OCI-LY1 (cell line): ENCODE measurements around the gene KICS2.

Source experiments
- H2AFZ ChIP-seq: fragments of 200-600 bp; sonication (generic), shearing (Covaris generic); 2 replicates; pipeline ENCODE4 v1.6.0; 2014; ENCODE audit warnings: antibody characterized with exemption, mild to moderate bottlenecking, low read length
- H3F3A ChIP-seq: fragments of 200-600 bp; sonication (generic), shearing (Covaris generic); 2 replicates; pipeline ENCODE4 v1.6.0; 2014; ENCODE audit warnings: mild to moderate bottlenecking, antibody characterized with exemption, low read length, moderate library complexity; ENCODE audit not compliant: insufficient read depth
- H3K27ac ChIP-seq: fragments of 200-600 bp; sonication (generic); 2 replicates; pipeline ENCODE4 v1.5.1; 2014; ENCODE audit warnings: low read length, mixed run types, mild to moderate bottlenecking, low read depth; ENCODE audit not compliant: poor library complexity, severe bottlenecking
- H3K27me3 ChIP-seq: fragments of 200-600 bp; sonication (generic); 2 replicates; pipeline ENCODE4 v1.6.0; 2014; ENCODE audit warnings: antibody characterized with exemption, mild to moderate bottlenecking, low read length, moderate library complexity; ENCODE audit not compliant: insufficient read depth
- H3K36me3 ChIP-seq: fragments of 200-600 bp; sonication (generic); 2 replicates; pipeline ENCODE4 v1.6.1; 2014; ENCODE audit warnings: mild to moderate bottlenecking, antibody characterized with exemption, low read length, moderate library complexity, mixed read lengths; ENCODE audit not compliant: insufficient read depth
- H3K4me1 ChIP-seq: fragments of 200-600 bp; sonication (generic); 2 replicates; pipeline ENCODE4 v1.5.1; 2014; ENCODE audit warnings: mild to moderate bottlenecking, low read length, moderate library complexity; ENCODE audit not compliant: insufficient read depth, severe bottlenecking
- H3K4me2 ChIP-seq: fragments of 200-600 bp; sonication (generic), shearing (Covaris generic); 2 replicates; pipeline ENCODE4 v1.6.1; 2014; ENCODE audit warnings: low read length
- H3K4me3 ChIP-seq: fragments of 200-600 bp; sonication (generic); 2 replicates; pipeline ENCODE4 v1.5.1; 2014; ENCODE audit warnings: low read length, low read depth, mild to moderate bottlenecking, mixed read lengths; ENCODE audit not compliant: poor library complexity, severe bottlenecking
- H3K79me2 ChIP-seq: fragments of 200-600 bp; shearing (Covaris generic); 2 replicates; pipeline ENCODE4 v1.6.1; 2016; ENCODE audit warnings: mixed run types, low read length, mixed read lengths; ENCODE audit not compliant: insufficient read depth
- H3K9ac ChIP-seq: fragments of 200-600 bp; sonication (generic), shearing (Covaris generic); 2 replicates; pipeline ENCODE4 v1.6.1; 2014; ENCODE audit warnings: mild to moderate bottlenecking, low read length, mixed read lengths
- H3K9me2 ChIP-seq: fragments of 200-600 bp; sonication (generic), shearing (Covaris generic); 2 replicates; pipeline ENCODE4 v1.6.1; 2014; ENCODE audit warnings: low read depth, mild to moderate bottlenecking, low read length, mixed read lengths
- H3K9me3 ChIP-seq: fragments of 200-600 bp; shearing (Covaris generic); 2 replicates; pipeline ENCODE4 v1.6.1; 2014; ENCODE audit warnings: low read length, mixed read lengths
- H4K20me1 ChIP-seq: fragments of 200-600 bp; sonication (generic), shearing (Covaris generic); 2 replicates; pipeline ENCODE4 v1.6.0; 2016; ENCODE audit warnings: mild to moderate bottlenecking, low read length; ENCODE audit not compliant: insufficient read depth
- EZH2 ChIP-seq: fragments of 200-600 bp; sonication (generic), shearing (Covaris generic); IDR thresholded peaks from 2 replicates; pipeline ENCODE4 v1.8.0; 2017; ENCODE audit warnings: borderline replicate concordance, mixed run types, mild to moderate bottlenecking, antibody characterized with exemption, low read length, moderate library complexity, mixed read lengths
- TF ChIP-seq, protein P1 (sequence below): fragments of 200-600 bp; sonication (generic), shearing (Covaris generic); IDR thresholded peaks from 2 replicates; pipeline ENCODE4 v1.5.1; 2017; ENCODE audit warnings: mild to moderate bottlenecking, antibody characterized with exemption, low read length, moderate library complexity, mixed read lengths

Gene KICS2

DNA sequence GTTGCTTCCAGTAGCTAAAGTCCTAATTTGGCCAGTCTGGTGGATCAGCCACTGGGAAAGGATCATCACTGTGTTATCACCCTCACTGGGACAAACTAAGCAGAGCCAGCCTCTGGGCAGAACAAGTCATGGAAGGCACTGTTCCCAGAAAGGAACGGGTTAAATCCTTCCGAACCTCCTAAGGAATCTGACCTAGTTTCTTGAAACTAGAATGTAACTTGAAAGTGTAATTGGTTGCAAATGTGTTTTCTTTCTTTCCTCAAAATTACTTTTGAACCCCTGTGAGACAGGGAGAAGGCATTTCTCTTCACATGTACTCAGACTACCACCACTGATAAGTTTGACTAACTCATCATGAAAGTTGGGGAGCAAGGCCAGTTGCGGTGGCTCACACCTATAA is 18.7 kb upstream of the KICS2 start:
- no peaks in the 10 kb centered on the region for H3K36me3 ChIP-seq
- H3K4me1 ChIP-seq, result no peaks in the 10 kb centered on the region
- H3F3A ChIP-seq, result no peaks in the 10 kb centered on the region
- H3K9ac ChIP-seq, result no peak overlapping the region
- H3K27ac ChIP-seq, result no peak overlapping the region
- H3K27me3 ChIP-seq, result no peaks in the 10 kb centered on the region; the same call in 1 of the 2 replicates
- H3K9me2 ChIP-seq, result no peaks in the 10 kb centered on the region
- no peak overlapping the region for H2AFZ ChIP-seq
- no peak overlapping the region for H3K4me2 ChIP-seq
- H3K79me2 ChIP-seq, result no peaks in the 10 kb centered on the region
- TF ChIP-seq, protein P1, sequence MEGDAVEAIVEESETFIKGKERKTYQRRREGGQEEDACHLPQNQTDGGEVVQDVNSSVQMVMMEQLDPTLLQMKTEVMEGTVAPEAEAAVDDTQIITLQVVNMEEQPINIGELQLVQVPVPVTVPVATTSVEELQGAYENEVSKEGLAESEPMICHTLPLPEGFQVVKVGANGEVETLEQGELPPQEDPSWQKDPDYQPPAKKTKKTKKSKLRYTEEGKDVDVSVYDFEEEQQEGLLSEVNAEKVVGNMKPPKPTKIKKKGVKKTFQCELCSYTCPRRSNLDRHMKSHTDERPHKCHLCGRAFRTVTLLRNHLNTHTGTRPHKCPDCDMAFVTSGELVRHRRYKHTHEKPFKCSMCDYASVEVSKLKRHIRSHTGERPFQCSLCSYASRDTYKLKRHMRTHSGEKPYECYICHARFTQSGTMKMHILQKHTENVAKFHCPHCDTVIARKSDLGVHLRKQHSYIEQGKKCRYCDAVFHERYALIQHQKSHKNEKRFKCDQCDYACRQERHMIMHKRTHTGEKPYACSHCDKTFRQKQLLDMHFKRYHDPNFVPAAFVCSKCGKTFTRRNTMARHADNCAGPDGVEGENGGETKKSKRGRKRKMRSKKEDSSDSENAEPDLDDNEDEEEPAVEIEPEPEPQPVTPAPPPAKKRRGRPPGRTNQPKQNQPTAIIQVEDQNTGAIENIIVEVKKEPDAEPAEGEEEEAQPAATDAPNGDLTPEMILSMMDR, result no peak
- no peak for TF ChIP-seq EZH2
- no peaks in the 10 kb centered on the region for H4K20me1 ChIP-seq
- H3K4me3 ChIP-seq, result no peak overlapping the region
- no peaks in the 10 kb centered on the region for H3K9me3 ChIP-seq

DNA sequence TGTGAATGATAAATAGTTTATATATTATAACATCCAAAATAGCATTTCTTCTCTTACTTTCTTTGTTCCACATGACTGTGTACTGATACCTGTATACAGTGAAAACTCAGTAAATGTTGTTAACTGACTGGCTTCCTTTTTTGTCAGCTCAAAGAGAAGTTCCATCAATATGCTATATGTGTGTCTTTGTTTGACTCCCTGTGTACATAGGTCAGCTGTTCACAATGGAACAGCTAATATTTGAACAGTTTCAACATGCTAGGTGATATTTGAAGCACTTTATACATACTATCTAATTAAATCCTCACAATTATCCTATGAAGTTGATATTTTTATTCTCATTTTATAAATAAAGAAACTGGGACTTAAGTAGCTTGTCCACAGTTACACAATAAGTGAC is 15.3 kb upstream of the KICS2 start:
- Histone ChIP-seq H3K4me3 (no peak overlapping the region), H3K4me1 (no peaks in the 10 kb centered on the region), H3K9me2 (no peaks in the 10 kb centered on the region), H3K27ac (no peak overlapping the region), H3K4me2 (no peak overlapping the region), H3K27me3 (no peaks in the 10 kb centered on the region; the same call in 1 of the 2 replicates), H3K9ac (no peak overlapping the region), H3K36me3 (no peaks in the 10 kb centered on the region), H3K79me2 (no peaks in the 10 kb centered on the region), H3K9me3 (no peaks in the 10 kb centered on the region), H4K20me1 (no peaks in the 10 kb centered on the region), H2AFZ (no peak overlapping the region), H3F3A (no peaks in the 10 kb centered on the region)
- TF ChIP-seq EZH2, result no peak
- TF ChIP-seq, protein P1, result no peak

DNA sequence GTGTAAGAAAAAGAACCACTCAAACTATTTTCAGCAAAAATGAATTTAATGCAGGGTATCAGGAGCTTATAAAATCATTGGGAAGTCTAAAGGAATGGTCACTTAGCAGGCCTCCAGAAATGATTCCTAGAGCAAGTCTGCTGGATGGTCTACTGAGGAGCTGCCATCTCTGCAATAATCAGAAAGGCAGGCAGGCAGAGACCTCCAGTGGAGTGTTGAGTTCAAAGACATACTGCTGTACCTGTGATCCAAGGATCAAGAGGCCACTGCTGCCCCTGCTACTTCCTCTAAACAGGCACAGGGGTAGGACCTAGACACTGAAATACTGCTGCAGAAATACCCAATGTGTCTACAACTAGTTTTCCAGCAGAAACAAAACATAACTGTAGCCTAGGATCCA is 14.5 kb upstream of the KICS2 start:
- TF ChIP-seq EZH2, result no peak
- TF ChIP-seq, protein P1, result no peak
- Histone ChIP-seq H3K79me2 (no peaks in the 10 kb centered on the region), H3K9ac (no peak overlapping the region), H3K4me2 (no peak overlapping the region), H4K20me1 (no peaks in the 10 kb centered on the region), H3K36me3 (no peaks in the 10 kb centered on the region), H3F3A (no peaks in the 10 kb centered on the region), H3K4me3 (no peak overlapping the region), H3K27ac (no peak overlapping the region), H3K4me1 (no peaks in the 10 kb centered on the region), H3K9me2 (no peaks in the 10 kb centered on the region), H2AFZ (no peak overlapping the region), H3K27me3 (no peaks in the 10 kb centered on the region; the same call in 1 of the 2 replicates), H3K9me3 (no peaks in the 10 kb centered on the region)
